ENCODE data around the gene MAP3K20. TPM values are rescaled to one million over a fixed set of nuclear protein-coding genes. Genes with fewer than 3 reads are reported as not detected.
"Not testable (repeated sequence)": the region's sequence is repeated elsewhere in the genome, so short reads cannot be mapped to it uniquely, and the experiment has no call there.

Gene MAP3K20
- total RNA-seq, 2 donors from 2014 or later = 22.6 to 38.9 TPM

DNA sequence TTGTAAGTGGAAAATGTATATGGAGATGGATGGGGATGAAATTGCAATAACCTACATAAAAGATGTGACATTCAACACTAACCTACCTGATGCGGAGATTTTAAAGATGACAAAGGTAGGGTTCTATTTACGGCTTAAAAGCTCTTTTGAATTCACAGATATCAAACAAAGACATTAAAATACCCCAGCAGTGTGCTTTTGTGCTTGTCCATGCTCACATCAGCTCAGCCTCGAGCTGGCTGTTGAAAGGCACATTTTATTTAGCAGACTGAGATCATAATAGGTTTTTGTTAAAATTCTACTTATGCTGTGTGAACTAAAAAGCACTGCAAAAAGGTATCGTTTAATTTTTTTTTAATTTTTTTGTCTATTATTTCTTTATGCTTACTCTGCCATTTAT, 183.1 kb downstream of the MAP3K20 start:
- no peak overlapping the region for H3K27ac ChIP-seq
- H3K36me3 ChIP-seq = no peaks in the 10 kb centered on the region
- no peak overlapping the region for H3K4me3 ChIP-seq
- no peak for DNase-seq
- TF ChIP-seq, protein P1, sequence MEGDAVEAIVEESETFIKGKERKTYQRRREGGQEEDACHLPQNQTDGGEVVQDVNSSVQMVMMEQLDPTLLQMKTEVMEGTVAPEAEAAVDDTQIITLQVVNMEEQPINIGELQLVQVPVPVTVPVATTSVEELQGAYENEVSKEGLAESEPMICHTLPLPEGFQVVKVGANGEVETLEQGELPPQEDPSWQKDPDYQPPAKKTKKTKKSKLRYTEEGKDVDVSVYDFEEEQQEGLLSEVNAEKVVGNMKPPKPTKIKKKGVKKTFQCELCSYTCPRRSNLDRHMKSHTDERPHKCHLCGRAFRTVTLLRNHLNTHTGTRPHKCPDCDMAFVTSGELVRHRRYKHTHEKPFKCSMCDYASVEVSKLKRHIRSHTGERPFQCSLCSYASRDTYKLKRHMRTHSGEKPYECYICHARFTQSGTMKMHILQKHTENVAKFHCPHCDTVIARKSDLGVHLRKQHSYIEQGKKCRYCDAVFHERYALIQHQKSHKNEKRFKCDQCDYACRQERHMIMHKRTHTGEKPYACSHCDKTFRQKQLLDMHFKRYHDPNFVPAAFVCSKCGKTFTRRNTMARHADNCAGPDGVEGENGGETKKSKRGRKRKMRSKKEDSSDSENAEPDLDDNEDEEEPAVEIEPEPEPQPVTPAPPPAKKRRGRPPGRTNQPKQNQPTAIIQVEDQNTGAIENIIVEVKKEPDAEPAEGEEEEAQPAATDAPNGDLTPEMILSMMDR (IDR thresholded peaks at IDR 0.05) = no peak
- intact Hi-C loops (cut with DNase I) = no loop called here
- H3K4me1 ChIP-seq = no peaks in the 10 kb centered on the region
- H3K27me3 ChIP-seq = no peaks in the 10 kb centered on the region
- no peak overlapping the region for H3K9ac ChIP-seq (ENCODE audit: low read depth in 2 of 2, low read length in 2 of 2)
- no peaks in the 10 kb centered on the region for H3K9me3 ChIP-seq

DNA sequence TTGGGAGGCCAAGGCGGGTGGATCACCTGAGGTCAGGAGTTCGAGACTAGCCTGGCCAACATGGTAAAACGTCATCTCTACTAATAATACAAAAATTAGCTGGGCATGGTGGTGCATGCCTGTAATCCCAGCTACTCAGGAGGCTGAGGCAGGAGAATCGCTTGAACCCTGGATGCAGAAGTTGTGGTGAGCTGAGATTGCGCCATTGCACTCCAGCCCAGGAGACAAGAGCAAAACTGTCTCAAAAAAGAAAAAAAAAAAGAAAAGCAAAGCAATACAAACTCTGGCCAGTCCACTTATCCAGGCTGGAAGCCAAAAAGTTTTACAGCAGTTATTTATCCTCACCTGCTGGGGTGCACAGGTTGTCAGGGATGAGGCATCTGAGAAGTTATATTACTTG, 186.7 kb downstream of the MAP3K20 start:
- H3K9ac ChIP-seq (ENCODE audit: low read depth in 2 of 2, low read length in 2 of 2); DNase-seq; H3K9me3 ChIP-seq; intact Hi-C loops (cut with DNase I); H3K4me3 ChIP-seq; H3K27ac ChIP-seq; H3K4me1 ChIP-seq; H3K36me3 ChIP-seq; H3K27me3 ChIP-seq: not testable (repeated sequence)

DNA sequence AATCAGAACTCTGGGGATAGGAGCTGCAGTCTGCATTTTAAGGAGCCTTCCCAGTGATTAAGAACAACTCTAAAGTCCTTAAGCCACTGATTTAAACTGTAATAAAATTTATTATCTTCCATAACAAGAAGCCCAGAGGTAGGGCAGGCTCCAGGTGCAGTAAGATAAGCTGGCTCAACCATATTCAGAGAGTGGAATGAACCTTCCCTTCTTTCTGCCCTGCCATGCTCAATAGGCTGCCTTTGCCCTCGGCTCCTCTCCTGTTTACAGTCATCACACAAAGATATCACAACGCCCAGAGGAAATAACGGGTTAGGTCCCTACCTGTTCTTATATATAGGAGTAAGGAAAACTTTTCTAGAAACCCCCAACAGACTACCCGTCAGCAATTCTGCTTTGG, 188.5 kb downstream of the MAP3K20 start:
- no peak overlapping the region for H3K4me3 ChIP-seq
- DNase-seq = no peak

DNA sequence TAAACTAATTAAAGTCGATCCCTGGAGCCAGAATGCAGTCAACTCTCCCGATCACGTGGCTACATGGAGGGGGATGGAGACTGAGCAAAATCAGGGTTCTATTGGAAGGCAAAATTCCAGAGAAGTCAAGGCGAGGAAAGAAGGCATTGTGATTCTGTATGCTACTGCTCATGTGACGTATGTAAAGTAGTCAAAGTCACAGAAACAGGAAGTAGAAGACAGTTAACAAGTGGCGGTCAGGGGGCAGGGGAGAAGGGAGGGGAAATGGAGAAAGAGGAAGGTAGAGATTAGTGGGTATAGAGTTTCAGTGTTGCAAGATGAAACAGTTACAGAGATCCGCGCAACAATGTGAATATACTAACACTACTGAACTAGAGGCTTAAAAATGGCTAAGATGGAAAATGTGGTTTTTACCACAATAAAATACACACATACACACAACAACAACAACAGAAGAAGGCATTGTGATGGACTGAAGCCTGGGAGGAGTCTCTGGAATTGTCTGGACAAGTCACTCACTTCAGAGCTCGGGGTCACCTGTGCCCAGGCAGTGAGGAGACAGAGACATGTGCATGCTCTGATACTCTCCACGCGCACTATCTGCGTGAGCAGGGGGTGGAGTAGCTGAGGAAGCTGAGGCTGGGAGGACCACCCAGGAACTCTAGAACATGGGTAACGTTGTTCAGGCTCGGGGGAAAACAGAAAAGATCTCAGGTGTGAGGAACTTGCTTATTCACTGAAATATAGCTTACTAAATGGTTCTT, 189.1 kb downstream of the MAP3K20 start:
- TF ChIP-seq, protein P1 (IDR thresholded peaks at IDR 0.05) = no peak
- intact Hi-C loops (cut with DNase I) = no loop called here
- no peak overlapping the region for H3K4me3 ChIP-seq
- H3K9me3 ChIP-seq = no peaks in the 10 kb centered on the region
- no peak overlapping the region for H3K9ac ChIP-seq (ENCODE audit: low read depth in 2 of 2, low read length in 2 of 2)
- H3K27me3 ChIP-seq = no peaks in the 10 kb centered on the region
- H3K4me1 ChIP-seq = no peaks in the 10 kb centered on the region
- H3K27ac ChIP-seq = no peak overlapping the region
- DNase-seq = no peak
- H3K36me3 ChIP-seq = no peaks in the 10 kb centered on the region

More for the DNA sequence above, 188.5 kb downstream of the MAP3K20 start:
- no peaks in the 10 kb centered on the region for H3K4me1 ChIP-seq
- H3K36me3 ChIP-seq = no peaks in the 10 kb centered on the region
- intact Hi-C loops (cut with DNase I) = no loop called here
- no peak overlapping the region for H3K9ac ChIP-seq (ENCODE audit: low read depth in 2 of 2, low read length in 2 of 2)
- no peaks in the 10 kb centered on the region for H3K9me3 ChIP-seq
- TF ChIP-seq, protein P1 (IDR thresholded peaks at IDR 0.05) = no peak
- no peaks in the 10 kb centered on the region for H3K27me3 ChIP-seq
- H3K27ac ChIP-seq = no peak overlapping the region

DNA sequence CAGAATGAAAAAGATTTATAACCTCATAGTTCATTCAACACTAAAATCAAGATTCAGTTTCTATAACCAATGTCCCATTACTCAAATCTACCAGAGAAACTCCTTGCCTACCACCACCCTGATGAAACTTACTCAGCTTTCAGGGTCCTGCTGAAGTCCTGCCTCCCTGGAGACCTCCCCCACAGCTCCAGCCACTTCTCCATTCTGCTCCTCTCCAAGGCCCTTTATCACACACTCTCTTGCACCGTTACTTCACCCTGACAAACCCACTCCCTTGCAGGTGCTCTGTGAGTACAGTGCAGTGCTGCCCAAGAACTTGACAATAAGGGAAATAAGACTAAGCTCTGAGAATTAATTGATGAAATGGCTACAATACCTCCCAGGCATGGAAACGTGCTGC, 195.5 kb downstream of the MAP3K20 start:
- TF ChIP-seq, protein P1 (IDR thresholded peaks at IDR 0.05) = no peak
- intact Hi-C loops (cut with DNase I) = no loop called here
- no peaks in the 10 kb centered on the region for H3K27me3 ChIP-seq

DNA sequence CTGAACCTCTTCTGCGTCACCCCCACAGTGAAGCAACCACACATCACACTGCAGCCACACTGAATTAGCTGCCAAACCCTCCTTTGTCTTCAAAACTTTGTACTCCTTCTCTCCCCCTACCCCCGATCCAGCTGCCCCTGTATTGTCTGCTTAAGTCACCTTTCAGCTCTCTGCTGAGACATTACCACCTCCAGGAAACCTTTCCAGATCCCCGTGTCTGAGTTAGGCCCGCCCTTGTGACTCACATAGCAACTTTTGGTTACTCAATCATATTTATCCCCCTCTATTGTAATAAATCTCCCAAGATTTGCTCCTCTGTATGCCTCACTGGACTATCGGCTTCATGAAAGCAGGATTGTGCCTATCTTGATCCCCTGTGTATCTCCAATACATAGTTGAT, 196.2 kb downstream of the MAP3K20 start:
- TF ChIP-seq, protein P1 (IDR thresholded peaks at IDR 0.05) = no peak
- Histone ChIP-seq H3K9me3 (no peaks in the 10 kb centered on the region), H3K9ac (ENCODE audit: low read depth in 2 of 2, low read length in 2 of 2) (no peak overlapping the region), H3K4me1 (no peaks in the 10 kb centered on the region), H3K27me3 (no peaks in the 10 kb centered on the region), H3K27ac (no peak overlapping the region), H3K36me3 (no peaks in the 10 kb centered on the region), H3K4me3 (no peak overlapping the region)
- intact Hi-C loops (cut with DNase I) = no loop called here
- DNase-seq = no peak

More for the DNA sequence above, 195.5 kb downstream of the MAP3K20 start:
- Histone ChIP-seq H3K4me1 (no peaks in the 10 kb centered on the region), H3K9me3 (no peaks in the 10 kb centered on the region), H3K27ac (no peak overlapping the region), H3K4me3 (no peak overlapping the region), H3K9ac (ENCODE audit: low read depth in 2 of 2, low read length in 2 of 2) (no peak overlapping the region), H3K36me3 (no peaks in the 10 kb centered on the region)
- no peak for DNase-seq

Data from colonic mucosa (tissue), 4 donors.